Cerebellar cortex (tissue), 1 donor: ENCODE measurements around the gene FBXO39.
"Not testable (repeated sequence)": the region's sequence is repeated elsewhere in the genome, so short reads cannot be mapped to it uniquely, and the experiment has no call there.

Experiments
- DNase-seq: peaks from one replicate; pipeline ENCODE4 v3.0.0-alpha.2; 2015; ENCODE audit warnings: low spot score

Gene FBXO39

GRCh38 chr17:6775871-6776405, at the start of gene FBXO39:
Gene FBXO39 (plus strand): TSS chr17:6776215. CDS start chr17:6779869, 3,654 bp downstream.
- DNase-seq: no peak

GRCh38 chr17:6729531-6729930, 46.5 kb upstream of the FBXO39 start:
- DNase-seq: no peak

GRCh38 chr17:6746665-6747064, 29.4 kb upstream of the FBXO39 start:
- not testable (repeated sequence) for DNase-seq

- DNase-seq: no peak
Observed at GRCh38 chr17:6748617-6749016, 27.4 kb upstream of the FBXO39 start.

- DNase-seq: no peak
Observed at GRCh38 chr17:6749519-6749918, 26.5 kb upstream of the FBXO39 start.

GRCh38 chr17:6752068-6752909, 23.7 kb upstream of the FBXO39 start:
- DNase-seq: no peak

GRCh38 chr17:6753006-6753445, 23.0 kb upstream of the FBXO39 start:
- DNase-seq: no peak

GRCh38 chr17:6753546-6753945, 22.5 kb upstream of the FBXO39 start:
- no peak for DNase-seq

GRCh38 chr17:6755281-6755680, 20.7 kb upstream of the FBXO39 start:
- DNase-seq: no peak

GRCh38 chr17:6755731-6756184, 20.3 kb upstream of the FBXO39 start, which contains the start of gene XAF1:
Gene XAF1 (plus strand): TSS chr17:6756046. CDS start chr17:6756079, 33 bp downstream.
- no peak for DNase-seq

- no peak for DNase-seq
Observed at GRCh38 chr17:6756425-6757031, 19.5 kb upstream of the FBXO39 start.

- no peak for DNase-seq
Observed at GRCh38 chr17:6757747-6758146, 18.3 kb upstream of the FBXO39 start.

GRCh38 chr17:6761779-6762178, 14.2 kb upstream of the FBXO39 start:
- no peak for DNase-seq

- DNase-seq: no peak
Observed at GRCh38 chr17:6768447-6768846, 7.6 kb upstream of the FBXO39 start.

GRCh38 chr17:6772016-6772415, 4.0 kb upstream of the FBXO39 start:
- no peak for DNase-seq

- not testable (repeated sequence) for DNase-seq
Observed at GRCh38 chr17:6774906-6775305, 1.1 kb upstream of the FBXO39 start.

- no peak for DNase-seq
Observed at GRCh38 chr17:6779411-6779810, 3.4 kb downstream of the FBXO39 start.

GRCh38 chr17:6780001-6780400, 4.0 kb downstream of the FBXO39 start:
- DNase-seq: no peak

- DNase-seq: no peak
Observed at GRCh38 chr17:6780886-6781285, 4.9 kb downstream of the FBXO39 start.

- no peak for DNase-seq
Observed at GRCh38 chr17:6782244-6782643, 6.2 kb downstream of the FBXO39 start.

- no peak for DNase-seq
Observed at GRCh38 chr17:6786618-6787017, 10.6 kb downstream of the FBXO39 start.

- DNase-seq: no peak
Observed at GRCh38 chr17:6787081-6787693, 11.2 kb downstream of the FBXO39 start.

- no peak for DNase-seq
Observed at GRCh38 chr17:6789146-6789545, 13.1 kb downstream of the FBXO39 start.
